Bone marrow (tissue), 2 donors: ENCODE measurements around the gene CACNG8.
"Not testable (repeated sequence)": the region's sequence is repeated elsewhere in the genome, so short reads cannot be mapped to it uniquely, and the experiment has no call there.

ENCODE experiments used
- DNase-seq, 2 donors: peaks; one replicate each; lab custom pipeline; 2025; lab: John Stamatoyannopoulos, UW

Gene CACNG8

DNA sequence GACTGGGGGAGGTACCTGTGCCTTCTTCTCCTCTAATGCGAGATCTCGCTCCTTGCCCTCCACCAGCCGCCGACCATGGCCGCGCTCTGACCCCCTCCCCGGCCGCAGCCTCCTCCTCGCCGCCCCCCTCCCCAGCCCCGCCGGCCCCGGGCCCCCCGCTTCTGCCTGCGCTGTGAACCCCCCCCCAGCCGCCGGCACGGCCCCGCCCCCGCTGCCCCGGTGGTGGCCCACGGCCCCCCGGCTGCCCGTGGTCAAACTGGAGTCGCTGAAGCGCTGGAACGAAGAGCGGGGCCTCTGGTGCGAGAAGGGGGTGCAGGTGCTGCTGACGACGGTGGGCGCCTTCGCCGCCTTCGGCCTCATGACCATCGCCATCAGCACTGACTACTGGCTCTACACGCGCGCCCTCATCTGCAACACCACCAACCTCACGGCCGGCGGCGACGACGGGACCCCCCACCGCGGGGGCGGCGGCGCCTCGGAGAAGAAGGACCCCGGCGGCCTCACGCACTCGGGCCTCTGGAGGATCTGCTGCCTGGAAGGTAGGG is at the start of gene CACNG8:
Gene CACNG8, plus strand, starts transcription at position 51 of the 545 bp plus-strand sequence.
- no peak for DNase-seq

DNA sequence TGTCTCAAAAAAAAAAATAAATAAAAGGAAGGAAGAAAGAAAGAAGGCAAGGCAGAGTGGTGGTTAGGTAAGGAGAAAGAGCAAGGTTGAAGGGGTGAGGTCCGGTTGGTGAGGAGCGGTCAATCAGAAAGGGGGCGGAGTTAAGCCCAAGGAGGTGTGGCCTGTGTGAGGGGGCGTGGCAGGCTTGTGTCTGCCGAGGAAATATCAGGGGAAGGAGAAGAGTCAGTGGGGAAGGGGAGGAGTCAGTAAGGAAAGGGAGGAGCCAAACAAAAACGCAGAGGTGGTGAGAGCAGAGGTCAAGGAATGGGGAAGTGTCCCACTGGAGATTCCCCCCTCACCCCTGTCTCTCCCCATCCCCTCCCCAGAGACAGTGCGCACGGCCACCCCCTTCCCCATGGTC is 47.7 kb upstream of the CACNG8 start:
- no peak for DNase-seq

DNA sequence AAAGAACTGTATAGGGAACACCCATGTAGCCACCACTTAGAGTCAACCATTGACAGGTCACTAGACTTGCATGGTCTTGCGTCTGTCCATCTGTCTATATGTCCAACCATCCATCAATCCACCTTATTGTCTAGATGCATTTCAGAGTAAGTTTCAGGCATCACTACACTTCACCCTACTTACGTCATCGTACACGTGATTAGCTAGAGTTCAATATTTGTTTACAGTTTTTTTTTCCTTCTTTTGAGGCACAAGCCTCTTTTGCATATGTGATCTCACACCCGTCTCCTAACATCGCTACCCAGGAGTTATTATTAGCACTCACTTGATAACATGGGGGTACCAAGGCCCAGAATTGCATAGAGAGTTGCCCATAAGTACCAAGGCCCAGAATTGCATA is 46.7 kb upstream of the CACNG8 start:
- DNase-seq, result no peak

DNA sequence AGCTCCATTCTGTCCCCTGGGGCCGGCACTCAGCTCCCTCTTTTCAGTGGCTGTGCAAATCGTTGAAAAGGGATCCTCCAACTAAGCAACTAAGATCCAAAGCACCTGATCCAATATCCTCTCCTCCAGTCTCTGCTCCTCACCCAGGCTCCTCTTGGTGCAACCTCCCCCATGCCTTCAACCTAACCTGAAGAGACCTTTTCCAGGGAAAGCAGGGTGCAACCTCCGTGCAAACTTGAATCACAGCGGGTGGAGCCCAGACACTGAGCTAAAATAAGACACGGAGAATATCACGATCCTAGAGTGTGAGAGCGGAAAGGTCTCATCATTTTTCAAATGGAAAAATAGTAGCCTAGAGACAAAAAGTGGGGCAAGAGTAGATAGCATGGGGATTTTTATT is 45.4 kb upstream of the CACNG8 start:
- no peak for DNase-seq

DNA sequence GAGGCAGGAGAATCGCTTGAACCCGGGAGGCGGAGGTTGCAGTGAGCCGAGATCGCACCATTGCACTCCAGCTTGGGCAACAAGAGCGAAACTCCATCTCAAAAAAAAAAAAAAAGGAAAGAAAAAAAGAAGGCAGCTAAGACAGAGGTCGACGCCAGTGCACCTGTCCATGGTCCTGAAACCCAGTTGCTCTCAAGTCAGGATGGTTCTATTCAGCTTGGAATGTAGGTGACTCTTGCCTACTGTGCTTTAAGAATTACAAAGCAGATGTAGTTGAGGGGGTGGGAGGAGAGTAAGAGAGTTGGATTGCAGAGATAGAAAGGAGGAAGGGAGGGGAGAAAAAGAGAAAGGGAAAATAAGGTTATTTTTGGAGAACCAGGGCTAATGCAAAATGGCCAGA is 35.0 kb upstream of the CACNG8 start:
- DNase-seq, result no peak

DNA sequence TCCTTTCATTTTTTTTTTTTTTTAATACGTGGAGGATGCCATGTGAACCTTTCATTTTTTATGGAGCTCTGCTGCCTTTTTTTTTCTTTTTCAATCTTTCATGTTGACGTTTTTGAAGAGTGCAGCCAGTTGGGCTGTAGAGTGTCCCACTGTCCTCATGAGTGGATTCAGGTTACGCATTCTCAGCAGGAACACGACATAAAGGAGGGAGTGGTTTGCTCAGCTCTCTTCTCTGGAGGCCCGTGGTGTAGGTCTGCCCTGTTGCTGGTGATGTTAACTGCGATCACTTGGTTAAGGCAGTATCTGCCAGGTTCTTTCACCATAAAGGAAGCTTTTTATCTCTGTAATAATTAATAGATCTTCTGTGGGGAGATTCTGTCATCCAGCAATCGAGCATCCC is 26.7 kb upstream of the CACNG8 start:
- DNase-seq, result no peak

DNA sequence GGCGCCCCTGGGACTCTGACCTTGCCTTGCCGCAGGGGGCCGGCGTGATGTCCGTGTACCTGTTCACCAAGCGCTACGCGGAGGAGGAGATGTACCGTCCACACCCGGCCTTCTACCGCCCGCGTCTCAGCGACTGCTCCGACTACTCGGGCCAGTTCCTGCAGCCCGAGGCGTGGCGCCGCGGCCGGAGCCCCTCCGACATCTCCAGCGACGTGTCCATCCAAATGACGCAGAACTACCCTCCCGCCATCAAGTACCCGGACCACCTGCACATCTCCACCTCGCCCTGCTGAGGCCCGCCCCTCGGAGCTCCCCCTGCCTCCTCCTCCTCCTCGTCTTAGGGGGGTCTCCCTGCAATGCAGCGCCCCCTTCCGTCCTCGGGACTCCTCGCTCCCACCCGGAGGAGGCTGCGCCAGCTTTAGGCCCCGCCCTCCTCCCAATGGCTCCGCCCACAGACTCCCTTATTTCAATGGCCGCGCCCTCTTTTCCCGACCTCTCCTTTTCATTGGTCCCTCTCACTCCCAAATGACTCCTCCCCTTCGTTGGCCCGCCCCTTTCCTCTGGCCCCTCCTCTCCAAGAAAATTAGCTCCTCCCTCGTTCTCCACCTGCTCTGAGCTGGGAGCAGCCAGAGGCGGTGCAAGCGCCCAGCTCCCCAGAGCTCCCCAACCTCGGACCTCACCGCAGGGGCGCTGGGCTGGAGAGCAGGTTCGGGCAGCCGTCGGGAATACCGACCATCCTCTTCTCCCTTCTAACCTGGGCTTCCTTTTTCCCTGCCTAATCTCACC is 20.5 kb upstream of the CACNG8 start:
- DNase-seq, result no peak

DNA sequence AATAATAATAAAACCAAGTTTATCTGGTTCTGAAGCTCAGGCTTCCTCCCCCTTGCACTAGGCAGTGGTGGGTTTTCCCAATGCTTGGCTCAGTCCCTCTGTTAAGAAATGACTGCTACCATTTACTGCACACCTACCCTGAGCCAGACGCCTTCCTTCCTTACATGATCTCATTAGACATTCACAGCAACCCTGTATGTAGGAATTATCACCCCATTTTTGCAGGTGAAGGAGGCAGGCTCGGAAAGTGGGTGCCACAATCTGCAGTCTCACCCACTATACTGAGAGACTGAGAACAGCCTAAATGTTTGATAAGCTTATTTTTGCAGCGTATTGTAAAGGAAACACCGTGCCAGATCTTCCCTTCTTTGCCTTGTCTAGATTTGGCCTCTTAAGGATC is 18.3 kb upstream of the CACNG8 start:
- DNase-seq, result no peak

DNA sequence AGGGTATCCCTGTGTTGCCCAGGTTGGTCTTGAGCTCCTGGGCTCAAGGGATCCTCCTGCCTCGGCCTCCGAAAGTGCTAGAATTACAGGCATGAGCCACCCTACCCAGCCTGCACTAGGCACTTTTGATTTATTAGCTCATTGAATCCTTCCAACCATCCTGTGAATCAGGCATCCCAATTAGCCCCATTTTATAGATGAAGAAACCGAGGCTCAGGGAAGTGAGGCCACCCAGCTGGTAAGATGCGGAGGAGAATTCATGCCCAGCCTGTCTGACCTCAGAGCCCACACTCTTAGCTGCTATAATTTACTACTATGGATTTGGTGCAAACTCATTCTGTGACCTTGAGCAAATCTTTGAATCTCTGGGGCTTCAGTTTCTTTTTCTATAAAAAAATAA is 17.8 kb upstream of the CACNG8 start:
- no peak for DNase-seq

DNA sequence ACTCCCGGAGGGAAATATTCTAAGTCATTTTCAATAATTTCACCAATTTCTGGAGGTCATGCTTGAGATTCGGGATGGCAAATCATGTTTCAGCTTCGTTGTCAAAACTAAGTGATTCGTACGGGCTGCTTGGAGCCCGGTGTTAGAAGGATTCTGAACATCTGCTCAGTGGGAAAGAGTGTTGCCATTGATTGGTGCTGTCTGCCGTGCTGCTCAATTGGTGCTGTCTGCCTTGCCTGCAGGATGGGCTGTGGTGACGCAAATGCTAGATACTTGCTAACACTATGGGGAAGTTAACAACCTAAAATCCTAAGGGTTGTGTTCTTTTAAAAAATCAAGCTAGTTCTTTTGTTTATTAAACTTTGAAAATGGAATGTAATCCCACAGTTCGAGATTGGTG is 17.3 kb upstream of the CACNG8 start:
- DNase-seq, result no peak

DNA sequence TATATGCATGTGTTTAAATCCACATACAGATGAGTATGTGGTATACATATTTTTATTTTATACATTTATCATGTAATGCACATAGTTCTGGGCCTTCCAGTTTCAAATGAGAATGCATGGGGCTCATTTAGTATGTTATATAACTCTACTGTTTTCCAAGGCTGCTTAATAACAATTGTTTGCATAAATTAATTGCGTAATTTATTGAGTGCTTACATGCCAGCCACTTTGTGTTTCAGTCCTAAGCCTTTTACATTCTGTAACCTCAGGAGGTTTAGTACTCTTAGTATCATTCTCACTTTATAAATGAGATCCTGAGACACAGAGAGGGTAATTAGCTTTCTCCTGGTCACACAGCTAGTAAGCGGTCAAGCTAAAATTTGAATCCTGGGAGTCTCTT is 16.7 kb upstream of the CACNG8 start:
- DNase-seq, result no peak

DNA sequence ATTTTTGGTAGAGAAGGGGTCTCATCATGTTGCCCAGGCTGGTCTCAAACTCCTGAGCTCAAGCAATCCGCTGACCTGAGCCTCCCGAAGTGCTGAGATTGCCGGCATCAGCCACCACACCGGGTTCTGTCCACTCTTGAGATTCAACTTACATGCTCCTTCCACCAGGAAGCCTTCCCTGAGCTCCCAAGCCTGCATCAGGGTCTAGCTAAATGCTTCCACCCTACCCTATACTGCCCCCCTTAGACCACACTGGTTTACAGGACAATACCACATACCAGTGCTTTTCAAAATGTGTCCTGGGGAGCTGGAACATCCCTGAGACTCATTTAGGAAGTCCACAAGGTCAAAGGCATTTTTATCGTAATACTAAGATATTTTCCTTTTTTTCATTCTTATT is 15.1 kb upstream of the CACNG8 start:
- DNase-seq, result no peak

DNA sequence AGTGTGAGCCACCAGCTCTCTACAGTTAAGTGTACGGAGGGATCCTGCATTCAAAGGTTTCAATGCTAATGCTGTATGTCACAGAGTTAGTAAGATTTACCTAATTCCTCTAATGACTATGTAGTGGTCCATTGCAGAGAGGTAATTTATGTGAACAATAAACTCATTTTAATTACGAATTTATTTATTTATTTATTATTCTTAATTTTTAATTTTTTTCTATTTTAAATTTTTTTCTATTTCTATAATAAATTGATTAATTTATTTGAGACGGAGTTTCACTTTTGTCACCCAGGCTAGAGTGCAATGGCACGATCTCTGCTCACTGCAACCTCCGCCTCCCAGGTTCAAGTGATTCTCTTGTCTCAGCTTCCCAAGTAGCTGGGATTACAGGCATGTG is 14.1 kb upstream of the CACNG8 start:
- not testable (repeated sequence) for DNase-seq

DNA sequence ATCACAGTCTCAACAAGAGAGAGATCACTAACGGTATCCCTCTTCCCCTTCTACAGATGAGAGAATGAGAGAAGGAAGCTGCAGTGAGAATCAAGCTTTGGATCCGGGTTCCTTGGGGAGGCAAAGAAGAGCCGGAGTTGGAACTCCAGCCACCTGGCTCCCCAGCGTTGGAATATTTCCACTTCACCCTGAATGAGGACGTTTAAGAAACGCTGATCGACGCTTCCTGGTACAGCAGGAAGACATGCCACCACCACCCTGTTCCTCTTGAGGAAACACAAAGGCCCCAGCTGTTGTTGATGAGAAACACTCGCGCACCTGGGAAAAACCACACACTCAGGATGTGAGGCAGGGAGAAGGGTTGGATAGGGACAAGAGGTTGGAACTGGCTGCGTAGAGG is 11.3 kb upstream of the CACNG8 start:
- no peak for DNase-seq

DNA sequence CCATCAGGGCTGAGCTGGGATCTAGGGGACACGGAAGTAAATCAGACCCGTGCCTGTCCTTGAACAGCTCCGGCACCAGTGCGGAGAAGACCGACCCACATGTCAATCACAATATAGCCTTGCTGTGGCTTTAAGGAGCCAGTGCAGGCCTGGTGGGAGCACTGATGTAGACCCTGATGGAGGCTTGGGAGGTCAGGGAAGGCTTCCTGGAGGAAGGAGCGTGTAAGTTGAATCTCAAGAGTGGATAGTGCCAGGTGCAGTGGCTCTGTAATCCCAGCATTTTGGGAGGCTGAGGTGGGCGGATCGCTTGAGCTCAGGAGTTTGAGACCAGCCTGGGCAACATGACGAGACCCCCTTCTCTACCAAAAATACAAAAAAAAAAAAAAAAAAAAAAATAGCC is 10.8 kb upstream of the CACNG8 start:
- DNase-seq, result no peak

DNA sequence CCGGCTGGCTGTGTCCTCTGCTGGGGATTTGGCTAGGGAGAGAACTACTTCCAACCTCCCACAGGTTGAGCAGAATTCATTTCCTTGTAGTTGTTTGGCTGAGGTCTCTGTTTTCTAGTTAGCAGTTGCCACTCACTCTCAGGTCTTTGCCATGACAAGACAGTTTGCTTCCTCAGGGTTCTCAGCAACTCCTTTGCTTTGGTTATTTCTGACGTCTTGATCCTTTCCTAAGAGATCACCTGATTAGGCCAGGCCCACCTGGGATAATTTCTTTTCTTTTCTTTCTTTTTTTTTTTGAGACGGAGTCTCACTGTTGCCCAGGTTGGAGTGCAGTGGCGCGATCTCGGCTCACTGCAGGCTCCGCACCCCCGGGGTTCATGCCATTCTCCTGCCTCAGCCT is 9.4 kb upstream of the CACNG8 start:
- no peak for DNase-seq

DNA sequence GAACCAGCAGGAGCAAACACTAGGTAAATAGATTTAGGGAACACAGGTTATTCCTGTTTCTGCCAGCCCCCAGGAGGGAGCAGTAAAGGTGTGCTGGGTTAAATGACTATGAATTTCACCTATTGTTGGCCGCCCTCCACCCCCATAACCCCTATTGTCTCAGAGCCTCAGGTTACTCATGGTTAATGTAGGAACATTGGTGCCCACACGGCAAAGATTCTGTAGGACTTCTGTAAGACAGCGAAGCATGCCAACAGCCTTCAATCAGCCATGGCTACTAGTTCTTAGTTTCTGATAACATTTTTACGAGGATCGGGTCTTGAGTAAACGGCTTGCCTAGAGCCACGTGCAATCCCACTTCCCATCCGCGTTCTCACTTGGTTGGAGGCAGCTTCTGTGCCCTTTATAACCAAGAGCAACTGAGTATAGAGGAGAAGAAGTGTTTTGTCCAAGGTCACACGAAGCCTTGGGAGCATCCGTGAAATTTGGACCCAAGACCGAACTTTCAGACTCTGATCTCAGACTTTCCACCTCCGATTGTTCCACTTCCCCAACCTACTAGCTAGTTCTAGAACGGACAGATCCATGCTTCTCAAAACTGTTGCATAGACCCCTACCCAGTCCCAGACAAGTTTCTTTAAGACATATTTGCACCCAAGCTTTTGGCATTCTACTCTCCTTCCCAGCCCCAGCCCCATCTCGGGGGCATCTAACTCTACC is 5.1 kb upstream of the CACNG8 start:
- no peak for DNase-seq

DNA sequence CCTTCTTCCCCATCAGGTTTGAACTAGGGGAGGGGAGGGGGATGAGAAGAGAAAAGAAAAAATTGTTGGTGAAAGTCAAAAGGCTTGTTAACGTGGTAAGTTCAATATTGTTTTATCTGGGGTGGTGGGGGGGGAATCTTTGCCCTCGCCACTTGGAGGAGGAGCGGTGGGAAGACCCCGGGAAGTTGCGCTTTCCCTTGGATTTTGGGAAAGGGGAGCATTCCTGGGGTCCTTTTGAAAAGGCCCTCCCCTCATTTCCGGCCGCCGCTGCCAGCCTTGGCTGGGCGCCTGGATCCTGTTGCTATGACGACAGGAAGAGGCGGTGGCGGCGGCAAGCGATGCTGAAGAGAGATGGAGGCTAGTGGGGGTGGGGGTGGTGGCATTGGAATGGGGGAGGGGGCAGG is 4.6 kb upstream of the CACNG8 start:
- no peak for DNase-seq

DNA sequence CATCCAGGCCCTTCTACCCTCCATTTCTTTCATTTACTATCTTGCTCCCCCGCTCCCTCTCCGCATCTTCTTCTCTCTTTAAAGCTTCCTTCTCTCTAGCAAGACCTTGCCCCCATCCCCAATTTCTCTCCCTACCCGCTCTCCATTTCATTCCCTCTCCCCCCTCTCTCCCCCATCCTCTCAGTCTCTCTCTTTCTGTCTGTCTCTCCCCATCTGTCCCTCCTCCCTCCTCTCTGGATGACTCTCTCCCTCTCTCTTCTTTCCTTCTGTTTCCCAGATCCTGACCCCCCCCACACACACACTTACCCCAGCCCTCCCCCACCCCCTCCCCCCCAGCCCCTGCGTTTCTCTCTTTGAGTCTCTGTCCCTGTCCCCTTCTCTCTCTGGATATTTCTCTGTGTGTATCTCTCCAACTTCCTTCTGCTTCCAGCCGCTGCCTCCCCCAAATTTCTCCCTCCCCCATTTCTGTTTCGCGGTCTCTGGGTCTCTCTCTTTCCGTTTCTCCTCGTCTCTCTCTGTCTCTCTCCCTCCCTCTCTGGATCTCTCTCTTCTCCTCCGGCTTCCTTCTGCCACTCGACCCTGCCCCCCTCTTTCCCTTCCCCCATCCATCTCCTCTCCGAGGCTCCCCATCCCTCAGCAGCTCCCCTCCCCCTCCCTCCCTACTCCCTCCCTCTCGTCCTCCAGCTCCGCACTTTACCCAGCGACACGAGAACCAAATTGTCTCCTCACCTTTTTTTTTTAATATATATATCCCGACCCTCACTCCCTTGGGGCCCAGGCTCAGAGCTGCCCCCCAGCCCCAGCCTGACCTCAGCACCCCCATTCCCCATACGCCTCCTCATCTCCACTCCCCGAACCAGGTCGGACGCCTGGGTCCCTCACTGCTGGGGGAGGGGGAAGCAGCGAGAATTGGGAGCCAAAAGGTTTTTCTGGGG is 3.6 kb upstream of the CACNG8 start:
- DNase-seq, result no peak

DNA sequence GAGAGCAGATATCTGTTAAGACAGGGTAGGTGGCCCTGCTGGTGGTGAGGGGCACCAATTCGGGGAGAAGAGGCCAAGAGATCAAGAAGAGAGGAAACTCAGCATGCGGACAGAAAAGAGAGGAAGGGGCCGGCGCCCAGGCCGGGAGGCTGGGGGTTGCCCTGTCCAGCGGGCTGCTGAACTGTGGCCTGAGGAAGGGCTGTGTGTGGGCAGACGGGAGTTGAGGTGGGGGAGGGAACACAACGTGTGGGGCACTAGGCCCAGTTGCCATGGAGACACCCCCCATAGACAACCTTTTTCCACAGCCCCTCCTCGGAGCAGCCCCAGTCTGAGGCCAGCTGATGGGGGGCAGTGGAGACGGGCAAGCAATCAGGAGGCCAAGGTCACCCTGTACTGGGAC is 2.5 kb upstream of the CACNG8 start:
- DNase-seq, result no peak

DNA sequence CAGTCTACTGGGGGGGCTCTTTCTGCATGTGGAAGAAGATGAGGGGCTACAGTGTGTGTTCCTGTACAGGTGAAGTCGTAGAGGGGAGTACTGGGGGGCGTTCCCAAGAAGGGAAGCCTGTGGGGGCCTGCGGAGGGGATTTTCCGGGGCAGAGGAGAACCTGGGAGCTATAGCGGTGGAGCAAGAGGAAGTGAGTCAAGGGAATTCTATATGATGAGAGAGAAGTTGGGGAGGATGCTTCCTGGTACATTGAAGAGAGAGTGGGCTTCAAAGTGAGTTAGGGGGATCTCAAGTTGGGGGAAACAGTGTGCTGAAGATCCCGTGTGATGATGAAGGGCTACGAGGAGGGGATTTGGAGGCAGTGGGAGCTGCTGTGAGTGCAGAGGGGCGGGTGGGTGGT is 1.9 kb upstream of the CACNG8 start:
- DNase-seq, result no peak
